ENCODE data around the gene GSTA4.

GSTA4 gene

GRCh38 chr6:53005663-53006250 lies 10.7 kb upstream of the GSTA4 start:
- Histone ChIP-seq H2AFZ (ENCODE audit: low read length) (no peak overlapping the region), H4K91ac (ENCODE audit: low read depth, low read length, poor library complexity) (no peak overlapping the region), H3K14ac (ENCODE audit: low read length) (no peak overlapping the region), H3K79me1 (ENCODE audit: low read depth, low read length) (no peaks in the 10 kb centered on the region), H2BK120ac (ENCODE audit: low read depth, low read length) (no peak overlapping the region), H3K4me3 (ENCODE audit: low read length in 2 of 2) (no peak overlapping the region), H2BK12ac (ENCODE audit: low read length) (no peak overlapping the region), H3K36me3 (replicated peaks in 1 of 2; ENCODE audit: control insufficient read depth in 2 of 2, insufficient read depth in 2 of 2, low read length in 2 of 2) (peaks cover 23 to 88% of the 10 kb centered on the region in 2 donors), H3K9ac (ENCODE audit: low read depth, low read length, poor library complexity) (no peak overlapping the region), H4K8ac (ENCODE audit: low read depth, low read length) (no peak overlapping the region), H3K4me1 (ENCODE audit: control insufficient read depth in 2 of 2, insufficient read depth in 1 of 2, low read depth in 1 of 2, low read length in 2 of 2) (no peaks in the 10 kb centered on the region), H2AK5ac (ENCODE audit: low read depth, low read length) (no peak overlapping the region), H3K4me2 (ENCODE audit: insufficient read depth, low read length, poor library complexity, severe bottlenecking) (no peak overlapping the region), H3K18ac (ENCODE audit: low read length) (no peak overlapping the region), H2BK15ac (ENCODE audit: low read length) (no peak overlapping the region), H3K23ac (ENCODE audit: low read depth, low read length, poor library complexity) (peak overlapping the region; percentile 52), H3K27me3 (ENCODE audit: control insufficient read depth in 3 of 3, insufficient read depth in 3 of 3, low read depth in 1 of 3, low read length in 3 of 3) (no peaks in the 10 kb centered on the region), H3K27ac (replicated peaks; ENCODE audit: low read length) (no peak overlapping the region), H2BK5ac (ENCODE audit: low read length) (no peak overlapping the region), H3K9me3 (replicated peaks in 1 of 2; ENCODE audit: control insufficient read depth in 2 of 2, insufficient read depth in 1 of 2, low read depth in 1 of 2, low read length in 2 of 2) (no peaks in the 10 kb centered on the region), H3K4ac (ENCODE audit: low read length) (no peak overlapping the region)
- no peak for DNase-seq (ENCODE audit: low spot score)
- no CpG with 5 or more reads among the region's 2 CpGs for WGBS, 2 donors (ENCODE audit: extremely low coverage in 2 of 2, insufficient read length in 2 of 2, insufficient replicate concordance in 1 of 2)

- Histone ChIP-seq H3K4ac (ENCODE audit: low read length) (no peak overlapping the region), H2AK5ac (ENCODE audit: low read depth, low read length) (no peak overlapping the region), H3K9me3 (replicated peaks in 1 of 2; ENCODE audit: control insufficient read depth in 2 of 2, insufficient read depth in 1 of 2, low read depth in 1 of 2, low read length in 2 of 2) (no peaks in the 10 kb centered on the region), H3K4me3 (ENCODE audit: low read length in 2 of 2) (no peak overlapping the region), H3K4me2 (ENCODE audit: insufficient read depth, low read length, poor library complexity, severe bottlenecking) (no peak overlapping the region), H4K91ac (ENCODE audit: low read depth, low read length, poor library complexity) (no peak overlapping the region), H3K36me3 (replicated peaks in 1 of 2; ENCODE audit: control insufficient read depth in 2 of 2, insufficient read depth in 2 of 2, low read length in 2 of 2) (peaks cover 2 to 28% of the 10 kb centered on the region in 2 donors), H2BK15ac (ENCODE audit: low read length) (no peak overlapping the region), H2BK12ac (ENCODE audit: low read length) (no peak overlapping the region), H2BK5ac (ENCODE audit: low read length) (no peak overlapping the region), H3K18ac (ENCODE audit: low read length) (no peak overlapping the region), H2BK120ac (ENCODE audit: low read depth, low read length) (no peak overlapping the region), H3K9ac (ENCODE audit: low read depth, low read length, poor library complexity) (no peak overlapping the region), H4K8ac (ENCODE audit: low read depth, low read length) (no peak overlapping the region), H3K4me1 (ENCODE audit: control insufficient read depth in 2 of 2, insufficient read depth in 1 of 2, low read depth in 1 of 2, low read length in 2 of 2) (no peaks in the 10 kb centered on the region), H3K79me1 (ENCODE audit: low read depth, low read length) (no peaks in the 10 kb centered on the region), H3K23ac (ENCODE audit: low read depth, low read length, poor library complexity) (no peak overlapping the region), H3K27ac (replicated peaks; ENCODE audit: low read length) (no peak overlapping the region), H3K27me3 (ENCODE audit: control insufficient read depth in 3 of 3, insufficient read depth in 3 of 3, low read depth in 1 of 3, low read length in 3 of 3) (no peaks in the 10 kb centered on the region), H2AFZ (ENCODE audit: low read length) (no peak overlapping the region), H3K14ac (ENCODE audit: low read length) (no peak overlapping the region)
- no CpG with 5 or more reads among the region's 6 CpGs for WGBS, 2 donors (ENCODE audit: extremely low coverage in 2 of 2, insufficient read length in 2 of 2, insufficient replicate concordance in 1 of 2)
- DNase-seq (ENCODE audit: low spot score), result no peak
Measured at GRCh38 chr6:52999456-52999855, 4.4 kb upstream of the GSTA4 start.

- Histone ChIP-seq H3K4ac (ENCODE audit: low read length) (no peak overlapping the region), H3K18ac (ENCODE audit: low read length) (no peak overlapping the region), H3K4me2 (ENCODE audit: insufficient read depth, low read length, poor library complexity, severe bottlenecking) (no peak overlapping the region), H3K27ac (replicated peaks; ENCODE audit: low read length) (no peak overlapping the region), H2BK5ac (ENCODE audit: low read length) (no peak overlapping the region), H2BK12ac (ENCODE audit: low read length) (no peak overlapping the region), H3K14ac (ENCODE audit: low read length) (no peak overlapping the region), H2AFZ (ENCODE audit: low read length) (no peak overlapping the region), H4K8ac (ENCODE audit: low read depth, low read length) (no peak overlapping the region), H2BK120ac (ENCODE audit: low read depth, low read length) (no peak overlapping the region), H3K9ac (ENCODE audit: low read depth, low read length, poor library complexity) (no peak overlapping the region), H3K4me1 (ENCODE audit: control insufficient read depth in 2 of 2, insufficient read depth in 1 of 2, low read depth in 1 of 2, low read length in 2 of 2) (no peaks in the 10 kb centered on the region), H4K91ac (ENCODE audit: low read depth, low read length, poor library complexity) (no peak overlapping the region), H2BK15ac (ENCODE audit: low read length) (no peak overlapping the region), H3K23ac (ENCODE audit: low read depth, low read length, poor library complexity) (no peak overlapping the region), H3K4me3 (ENCODE audit: low read length in 2 of 2) (no peak overlapping the region), H3K9me3 (replicated peaks in 1 of 2; ENCODE audit: control insufficient read depth in 2 of 2, insufficient read depth in 1 of 2, low read depth in 1 of 2, low read length in 2 of 2) (no peaks in the 10 kb centered on the region), H2AK5ac (ENCODE audit: low read depth, low read length) (no peak overlapping the region), H3K27me3 (ENCODE audit: control insufficient read depth in 3 of 3, insufficient read depth in 3 of 3, low read depth in 1 of 3, low read length in 3 of 3) (no peaks in the 10 kb centered on the region), H3K36me3 (replicated peaks in 1 of 2; ENCODE audit: control insufficient read depth in 2 of 2, insufficient read depth in 2 of 2, low read length in 2 of 2) (peaks cover 0 to 19% of the 10 kb centered on the region in 2 donors), H3K79me1 (ENCODE audit: low read depth, low read length) (no peaks in the 10 kb centered on the region)
- no CpG with 5 or more reads among the region's 4 CpGs for WGBS, 2 donors (ENCODE audit: extremely low coverage in 2 of 2, insufficient read length in 2 of 2, insufficient replicate concordance in 1 of 2)
- no peak for DNase-seq (ENCODE audit: low spot score)
Measured at GRCh38 chr6:52998603-52999002, 3.5 kb upstream of the GSTA4 start.

GRCh38 chr6:52995913-52996645 lies 995 bp upstream of the GSTA4 start:
- Histone ChIP-seq H3K36me3 (replicated peaks in 1 of 2; ENCODE audit: control insufficient read depth in 2 of 2, insufficient read depth in 2 of 2, low read length in 2 of 2) (peaks cover 0 to 14% of the 10 kb centered on the region in 2 donors), H3K4me1 (ENCODE audit: control insufficient read depth in 2 of 2, insufficient read depth in 1 of 2, low read depth in 1 of 2, low read length in 2 of 2) (no peaks in the 10 kb centered on the region), H3K4me2 (ENCODE audit: insufficient read depth, low read length, poor library complexity, severe bottlenecking) (no peak overlapping the region), H3K18ac (ENCODE audit: low read length) (no peak overlapping the region), H2BK15ac (ENCODE audit: low read length) (no peak overlapping the region), H4K91ac (ENCODE audit: low read depth, low read length, poor library complexity) (no peak overlapping the region), H3K27me3 (ENCODE audit: control insufficient read depth in 3 of 3, insufficient read depth in 3 of 3, low read depth in 1 of 3, low read length in 3 of 3) (no peaks in the 10 kb centered on the region), H3K4me3 (ENCODE audit: low read length in 2 of 2) (peak overlapping the region in 1 of 2 donors; percentile 3), H3K9me3 (replicated peaks in 1 of 2; ENCODE audit: control insufficient read depth in 2 of 2, insufficient read depth in 1 of 2, low read depth in 1 of 2, low read length in 2 of 2) (no peaks in the 10 kb centered on the region), H3K9ac (ENCODE audit: low read depth, low read length, poor library complexity) (no peak overlapping the region), H3K4ac (ENCODE audit: low read length) (no peak overlapping the region), H2AK5ac (ENCODE audit: low read depth, low read length) (no peak overlapping the region), H2BK120ac (ENCODE audit: low read depth, low read length) (no peak overlapping the region), H2AFZ (ENCODE audit: low read length) (no peak overlapping the region), H3K79me1 (ENCODE audit: low read depth, low read length) (no peaks in the 10 kb centered on the region), H4K8ac (ENCODE audit: low read depth, low read length) (no peak overlapping the region), H3K23ac (ENCODE audit: low read depth, low read length, poor library complexity) (no peak overlapping the region), H3K14ac (ENCODE audit: low read length) (no peak overlapping the region), H2BK12ac (ENCODE audit: low read length) (no peak overlapping the region), H3K27ac (replicated peaks; ENCODE audit: low read length) (no peak overlapping the region), H2BK5ac (ENCODE audit: low read length) (no peak overlapping the region)
- WGBS, 2 donors (ENCODE audit: extremely low coverage in 2 of 2, insufficient read length in 2 of 2, insufficient replicate concordance in 1 of 2), result no CpG with 5 or more reads among the region's 21 CpGs
- peak; percentile 56 for DNase-seq (ENCODE audit: low spot score)

Data from neuronal stem cell (in vitro differentiated cells).